A549 (cell line): ENCODE results near the gene EIF2B2. TPM values are rescaled to one million over a fixed set of nuclear protein-coding genes. Genes with fewer than 3 reads are reported as not detected.

Experiments used
- ATAC-seq, 2 experiments: fragments of 200-7000 bp in 1 of 2; fragments of >200 bp in 1 of 2; cut with Nextera tagmentation in 1 of 2; cut with Tn5 transposase in 1 of 2; 3 replicates each; pipeline versions ENCODE4 v1.8.0 to v1.9.1; 2018 to 2020; ENCODE audit warnings: mild to moderate bottlenecking in 1 of 2, moderate library complexity in 1 of 2
- CTCF ChIA-PET: fragments of 300-600 bp; sonication (Branson Sonifier 250); formaldehyde crosslinking; extraction: SDS; loops from one replicate; lab custom pipeline; 2021; ENCODE audit warnings: antibody characterized with exemption, inconsistent platforms; lab: Yijun Ruan, JAX
- POLR2A ChIA-PET: fragments of 350-600 bp; formaldehyde crosslinking; extraction: SDS; loops from one replicate; lab custom pipeline; 2021; ENCODE audit warnings: antibody characterized with exemption, inconsistent platforms; lab: Yijun Ruan, JAX
- DNase-seq, 2 experiments: peaks; one replicate each; pipeline versions ENCODE4 v3.0.0 to v3.0.0-alpha.2; 2011 to 2016; ENCODE audit warnings: low read depth in 1 of 2, low spot score in 1 of 2
- FAIRE-seq: peaks from 2 replicates; lab custom pipeline; 2011; peaks lifted over from hg19 to GRCh38; lab: Jason Lieb, UNC
- H3K27ac ChIP-seq, 2 experiments: fragments of >200 bp; sonication (Bioruptor Twin); formaldehyde crosslinking; 3 replicates each; pipeline ENCODE4 v1.5.1; 2016 to 2017
- H3K4me1 ChIP-seq: fragments of >200 bp; sonication (Bioruptor Twin); formaldehyde crosslinking; 3 replicates; pipeline ENCODE4 v1.6.1; 2016
- H3K4me2 ChIP-seq: fragments of >200 bp; sonication (Bioruptor Twin); formaldehyde crosslinking; 3 replicates; pipeline ENCODE4 v1.6.1; 2016
- H3K4me3 ChIP-seq: fragments of >200 bp; sonication (Bioruptor Twin); formaldehyde crosslinking; 3 replicates; pipeline ENCODE4 v1.5.1; 2016
- H3K9me3 ChIP-seq: fragments of >200 bp; sonication (Bioruptor Twin); formaldehyde crosslinking; 3 replicates; pipeline ENCODE4 v1.6.1; 2016
- BHLHE40 ChIP-seq: IDR thresholded peaks from 2 replicates; pipeline ENCODE4 v1.6.1; 2012; ENCODE audit warnings: low read depth, low read length, inconsistent platforms
- CBX2 ChIP-seq: fragments of 200-600 bp; sonication (generic); IDR thresholded peaks from 2 replicates; pipeline ENCODE4 v1.6.1; 2016; ENCODE audit warnings: low read depth, mild to moderate bottlenecking, borderline replicate concordance
- CEBPB ChIP-seq, 2 experiments: fragments of >200 bp in 1 of 2; sonication (Bioruptor Twin) in 1 of 2; formaldehyde crosslinking in 1 of 2; IDR thresholded peaks; 2 replicates each; pipeline ENCODE4 v1.6.1; 2012 to 2016
- CHD4 ChIP-seq: fragments of 200-600 bp; sonication (generic); IDR thresholded peaks from 2 replicates; pipeline ENCODE4 v1.6.1; 2016; ENCODE audit warnings: antibody characterized with exemption, mild to moderate bottlenecking, borderline replicate concordance
- ESRRA ChIP-seq: fragments of 150-350 bp; IDR thresholded peaks from 2 replicates; pipeline ENCODE4 v1.6.1; 2014; ENCODE audit warnings: mild to moderate bottlenecking, low read length, borderline replicate concordance
- FOSB ChIP-seq: fragments of 250-450 bp; sonication (Bioruptor Pico); IDR thresholded peaks from 2 replicates; pipeline ENCODE4 v1.5.0; 2020; ENCODE audit warnings: mild to moderate bottlenecking, moderate library complexity
- FOSL2 ChIP-seq, 2 experiments: fragments of 450-650 bp in 1 of 2; fragments of >200 bp in 1 of 2; sonication (Bioruptor Twin) in 1 of 2; formaldehyde crosslinking; IDR thresholded peaks; 2 replicates each; pipeline versions ENCODE4 v1.5.0 to v1.6.1; 2016 to 2020; ENCODE audit warnings: mild to moderate bottlenecking in 1 of 2, moderate library complexity in 1 of 2
- FOXS1 ChIP-seq: fragments of 250-450 bp; sonication (Bioruptor Pico); IDR thresholded peaks from 2 replicates; pipeline ENCODE4 v1.5.0; 2020; ENCODE audit warnings: mild to moderate bottlenecking, moderate library complexity
- HOXB13 ChIP-seq: fragments of 250-450 bp; sonication (Bioruptor Pico); IDR thresholded peaks from 2 replicates; pipeline ENCODE4 v1.5.0; 2020; ENCODE audit warnings: low read depth, mild to moderate bottlenecking, moderate library complexity
- HOXB5 ChIP-seq: fragments of 250-450 bp; sonication (Bioruptor Pico); IDR thresholded peaks from 2 replicates; pipeline ENCODE4 v1.5.0; 2020; ENCODE audit warnings: mild to moderate bottlenecking, moderate library complexity
- JUN ChIP-seq, 2 experiments: fragments of >200 bp; sonication (Bioruptor Twin); formaldehyde crosslinking; IDR thresholded peaks; 2 replicates in 1 of 2; 3 replicates in 1 of 2; pipeline ENCODE4 v1.6.1; 2016 to 2017
- JUNB ChIP-seq: fragments of >200 bp; sonication (Bioruptor Twin); formaldehyde crosslinking; IDR thresholded peaks from 2 replicates; pipeline ENCODE4 v1.6.1; 2016
- KDM1A ChIP-seq: fragments of 200-600 bp; sonication (generic); IDR thresholded peaks from 2 replicates; pipeline ENCODE4 v1.6.1; 2016; ENCODE audit warnings: low read depth, mild to moderate bottlenecking
- MAFK ChIP-seq: fragments of 450-650 bp; IDR thresholded peaks from 2 replicates; pipeline ENCODE4 v1.6.1; 2014; ENCODE audit not compliant: partially characterized antibody
- MYC ChIP-seq: IDR thresholded peaks from 2 replicates; pipeline ENCODE4 v1.6.1; 2012; ENCODE audit warnings: mild to moderate bottlenecking, inconsistent platforms, low read length, improper control_type of control experiment, borderline replicate concordance
- PHF8 ChIP-seq: fragments of 200-600 bp; sonication (generic); IDR thresholded peaks from 2 replicates; pipeline ENCODE4 v1.6.1; 2016; ENCODE audit warnings: low read depth, mild to moderate bottlenecking, antibody characterized with exemption, moderate library complexity, borderline replicate concordance
- POLR2A ChIP-seq: IDR thresholded peaks from 2 replicates; pipeline ENCODE4 v1.6.1; 2012; ENCODE audit warnings: mild to moderate bottlenecking, low read length
- RAD21 ChIP-seq, 2 experiments: fragments of >200 bp in 1 of 2; sonication (Bioruptor Twin) in 1 of 2; formaldehyde crosslinking in 1 of 2; IDR thresholded peaks in 1 of 2; conservative IDR thresholded peaks in 1 of 2; 2 replicates in 1 of 2; 3 replicates in 1 of 2; pipeline ENCODE4 v1.6.1; 2012 to 2018; ENCODE audit warnings: inconsistent platforms in 1 of 2
- RARB ChIP-seq: fragments of 250-450 bp; sonication (Bioruptor Pico); IDR thresholded peaks from 2 replicates; pipeline ENCODE4 v1.8.0; 2021; ENCODE audit warnings: mild to moderate bottlenecking, moderate library complexity
- SREBF2 ChIP-seq: fragments of 450-650 bp; IDR thresholded peaks from 2 replicates; pipeline ENCODE4 v1.6.1; 2014; ENCODE audit warnings: mild to moderate bottlenecking, moderate library complexity
- TFCP2L1 ChIP-seq: fragments of 250-450 bp; sonication (Bioruptor Pico); IDR thresholded peaks from 2 replicates; pipeline ENCODE4 v1.5.0; 2021; ENCODE audit warnings: mild to moderate bottlenecking
- ZFP36 ChIP-seq: fragments of 450-650 bp; IDR thresholded peaks from 2 replicates; pipeline ENCODE4 v1.6.1; 2014; ENCODE audit warnings: borderline replicate concordance; ENCODE audit not compliant: partially characterized antibody
- ZSCAN20 ChIP-seq: fragments of 250-450 bp; sonication (Bioruptor Pico); IDR thresholded peaks from 2 replicates; pipeline ENCODE4 v1.8.0; 2022; ENCODE audit warnings: mild to moderate bottlenecking, moderate library complexity
- WGBS: methylation state at CpG from one replicate; pipeline ENCODE4 v1.1.6; 2017; ENCODE audit errors: missing lambda C conversion rate; 5-methylcytosine and 5-hydroxymethylcytosine counted together
- polyA plus RNA-seq, 4 experiments: library from polyadenylated mRNA; depleted of rRNA in 3 of 4; stranded (reverse); fragments of >200 nt; fragmentation: RNase III in 1 of 4; extraction: RNeasy Plus Mini Kit Qiagen cat#74134 plus additional on column Dnase treatment in 1 of 4; gene quantifications; 2 replicates in 3 of 4; 3 replicates in 1 of 4; pipeline ENCODE4 v1.2.3, GENCODE V29; 2011 to 2017
- TF ChIP-seq, protein P1 (sequence below): IDR thresholded peaks from 2 replicates; pipeline ENCODE4 v1.6.1; 2012; ENCODE audit warnings: low read depth, borderline replicate concordance
- TF ChIP-seq, protein P2 (sequence below): IDR thresholded peaks from 2 replicates; pipeline ENCODE4 v1.6.1; 2012
- TF ChIP-seq, protein P3 (sequence below): fragments of 250-450 bp; sonication (Bioruptor Pico); IDR thresholded peaks from 2 replicates; pipeline ENCODE4 v1.5.0; 2020; ENCODE audit warnings: low read depth, mild to moderate bottlenecking, moderate library complexity
- TF ChIP-seq, protein P4 (sequence below): fragments of >200 bp; sonication (Bioruptor Twin); formaldehyde crosslinking; IDR thresholded peaks from 3 replicates; pipeline ENCODE4 v1.6.1; 2016
- TF ChIP-seq, protein P5 (sequence below): fragments of 450-650 bp; IDR thresholded peaks from 2 replicates; pipeline ENCODE4 v1.6.1; 2014; ENCODE audit warnings: antibody characterized with exemption
- TF ChIP-seq, protein P6 (sequence below): fragments of >200 bp; sonication (Bioruptor Twin); formaldehyde crosslinking; IDR thresholded peaks from 2 replicates; pipeline ENCODE4 v1.6.1; 2016

EIF2B2 gene
- polyA plus RNA-seq, 2 of the 4 experiments (the other 2 are of a cell fraction) = 88.4 to 116 TPM

DNA sequence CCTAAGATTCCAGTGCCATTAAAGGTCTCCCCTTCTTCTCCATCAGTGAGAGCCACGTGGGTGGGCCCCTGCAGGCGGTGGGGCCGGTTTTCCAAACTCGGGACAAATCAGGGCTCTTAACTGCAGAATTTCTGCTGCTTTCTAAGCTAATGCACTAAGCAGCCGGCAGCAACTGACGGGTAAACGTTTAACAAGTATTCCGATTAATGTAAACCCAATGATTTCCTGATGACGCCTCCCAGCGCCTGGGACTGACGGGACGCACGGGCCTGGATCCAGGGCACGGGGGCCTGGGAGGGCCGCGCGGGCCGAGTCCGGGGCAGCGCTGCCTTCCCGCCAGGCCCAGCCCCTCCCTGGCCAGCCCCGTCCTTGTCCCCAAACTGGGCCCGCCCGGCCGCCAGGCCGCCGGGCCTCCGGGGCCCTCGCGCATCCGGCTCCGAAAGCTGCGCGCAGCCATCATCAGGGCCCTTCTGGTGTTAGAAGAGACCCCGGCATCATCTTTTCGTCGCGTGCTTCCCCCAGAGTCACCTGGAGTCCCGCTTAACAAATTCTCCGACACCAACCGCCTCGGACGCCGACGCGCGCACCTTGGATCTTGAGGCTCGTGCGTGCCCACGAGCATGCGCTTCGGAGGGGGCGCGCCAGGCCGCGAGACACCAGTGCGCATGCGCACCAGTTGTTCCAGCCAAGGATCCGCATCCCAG lies 48.3 kb downstream of the EIF2B2 start, which contains the start of gene MLH3:
Gene MLH3 (minus strand): TSS at position 616 of the 704 bp plus-strand sequence. CDS start 1,812 bp downstream, outside the sequence.
- 1% methylated on average over 44 of the region's 59 CpGs for WGBS
- Histone ChIP-seq H3K4me3 (peak within 1 kb of the TSS; percentile 53), H3K4me2 (peak within 1 kb of the TSS; percentile 84), H3K4me1 (peaks cover 9% of the 10 kb centered on the region; the same call in 1 of the 3 replicates)
- TF ChIP-seq PHF8 (peak; percentile 96), KDM1A (no peak), MYC (peak; percentile 85), JUN (IDR thresholded peaks at IDR 0.05) (peak; percentile 43 to 73; a peak in 3 of 5 replicates), ZSCAN20 (no peak), HOXB5 (CRISPR knock-in tag) (peak; percentile 79; the same call in 1 of the 2 replicates), HOXB13 (CRISPR knock-in tag) (peak; percentile 75; the same call in 1 of the 2 replicates), TFCP2L1 (no peak), RARB (CRISPR knock-in tag) (peak; percentile 40; the same call in 1 of the 2 replicates), POLR2A (peak; percentile 72)
- TF ChIP-seq, protein P1, sequence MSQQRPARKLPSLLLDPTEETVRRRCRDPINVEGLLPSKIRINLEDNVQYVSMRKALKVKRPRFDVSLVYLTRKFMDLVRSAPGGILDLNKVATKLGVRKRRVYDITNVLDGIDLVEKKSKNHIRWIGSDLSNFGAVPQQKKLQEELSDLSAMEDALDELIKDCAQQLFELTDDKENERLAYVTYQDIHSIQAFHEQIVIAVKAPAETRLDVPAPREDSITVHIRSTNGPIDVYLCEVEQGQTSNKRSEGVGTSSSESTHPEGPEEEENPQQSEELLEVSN = peak; percentile 96
- TF ChIP-seq, protein P2, sequence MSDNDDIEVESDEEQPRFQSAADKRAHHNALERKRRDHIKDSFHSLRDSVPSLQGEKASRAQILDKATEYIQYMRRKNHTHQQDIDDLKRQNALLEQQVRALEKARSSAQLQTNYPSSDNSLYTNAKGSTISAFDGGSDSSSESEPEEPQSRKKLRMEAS = peak; percentile 97
- TF ChIP-seq, protein P3, sequence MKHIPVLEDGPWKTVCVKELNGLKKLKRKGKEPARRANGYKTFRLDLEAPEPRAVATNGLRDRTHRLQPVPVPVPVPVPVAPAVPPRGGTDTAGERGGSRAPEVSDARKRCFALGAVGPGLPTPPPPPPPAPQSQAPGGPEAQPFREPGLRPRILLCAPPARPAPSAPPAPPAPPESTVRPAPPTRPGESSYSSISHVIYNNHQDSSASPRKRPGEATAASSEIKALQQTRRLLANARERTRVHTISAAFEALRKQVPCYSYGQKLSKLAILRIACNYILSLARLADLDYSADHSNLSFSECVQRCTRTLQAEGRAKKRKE (CRISPR knock-in tag) = 0 out of 2 replicates have a peak, but pooled peaks have one; percentile 21
- TF ChIP-seq, protein P4, sequence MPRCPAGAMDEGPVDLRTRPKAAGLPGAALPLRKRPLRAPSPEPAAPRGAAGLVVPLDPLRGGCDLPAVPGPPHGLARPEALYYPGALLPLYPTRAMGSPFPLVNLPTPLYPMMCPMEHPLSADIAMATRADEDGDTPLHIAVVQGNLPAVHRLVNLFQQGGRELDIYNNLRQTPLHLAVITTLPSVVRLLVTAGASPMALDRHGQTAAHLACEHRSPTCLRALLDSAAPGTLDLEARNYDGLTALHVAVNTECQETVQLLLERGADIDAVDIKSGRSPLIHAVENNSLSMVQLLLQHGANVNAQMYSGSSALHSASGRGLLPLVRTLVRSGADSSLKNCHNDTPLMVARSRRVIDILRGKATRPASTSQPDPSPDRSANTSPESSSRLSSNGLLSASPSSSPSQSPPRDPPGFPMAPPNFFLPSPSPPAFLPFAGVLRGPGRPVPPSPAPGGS = 0 out of 3 replicates have a peak, but pooled peaks have one; percentile 71
- TF ChIP-seq, protein P5, sequence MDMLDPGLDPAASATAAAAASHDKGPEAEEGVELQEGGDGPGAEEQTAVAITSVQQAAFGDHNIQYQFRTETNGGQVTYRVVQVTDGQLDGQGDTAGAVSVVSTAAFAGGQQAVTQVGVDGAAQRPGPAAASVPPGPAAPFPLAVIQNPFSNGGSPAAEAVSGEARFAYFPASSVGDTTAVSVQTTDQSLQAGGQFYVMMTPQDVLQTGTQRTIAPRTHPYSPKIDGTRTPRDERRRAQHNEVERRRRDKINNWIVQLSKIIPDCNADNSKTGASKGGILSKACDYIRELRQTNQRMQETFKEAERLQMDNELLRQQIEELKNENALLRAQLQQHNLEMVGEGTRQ = 0 out of 2 replicates have a peak, but pooled peaks have one; percentile 8
- TF ChIP-seq, all 56 proteins: peak for 12
- H3K27ac ChIP-seq = peak within 1 kb of the TSS; percentile 83 to 93
- ChIA-PET CTCF (interaction anchor here (0.7 to 1.8 kb wide), 3 partner anchors 37 to 233 kb away, joined by 3 to 10 read pairs (median 3); no protein-coding TSS in a partner anchor), POLR2A (interaction anchor here (0.9 to 1.0 kb wide), 2 partner anchors 13 to 18 kb away, joined by 3 read pairs; partner anchors contain the start of genes ACYP1 and ZC2HC1C)
- H3K9me3 ChIP-seq = no peaks in the 10 kb centered on the region
- ATAC-seq = peak; percentile 93 to 94
- peak; percentile 93 for DNase-seq
- no peak for FAIRE-seq

DNA sequence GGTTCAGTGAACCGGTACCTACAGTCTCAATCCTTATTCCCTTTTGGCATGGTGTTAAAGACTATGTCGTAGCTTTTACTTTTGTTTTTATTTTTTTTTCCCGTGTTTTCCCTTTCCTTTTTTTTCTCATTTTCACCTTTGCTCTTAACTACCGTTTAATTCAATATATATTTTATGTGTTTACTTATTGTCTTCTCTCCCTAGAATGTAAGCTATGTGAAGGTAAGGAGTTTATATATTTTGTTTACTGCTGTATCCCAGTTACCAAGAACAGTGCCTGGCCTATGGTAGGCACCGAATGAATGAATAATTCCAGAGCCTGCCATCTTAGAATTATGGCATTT lies 48.8 kb downstream of the EIF2B2 start:
- FAIRE-seq = no peak
- 20% methylated on average over 5 of the region's 5 CpGs for WGBS
- POLR2A ChIA-PET = interaction anchor here (0.6 to 0.9 kb wide), 3 partner anchors 16 to 38 kb away, joined by 3 read pairs; partner anchors contain the start of gene ZC2HC1C
- TF ChIP-seq HOXB5 (CRISPR knock-in tag) (no peak), ESRRA (no peak), JUN (IDR thresholded peaks at IDR 0.05) (no peak), FOSL2 (IDR thresholded peaks at IDR 0.05) (no peak), FOSL2 (CRISPR knock-in tag; IDR thresholded peaks at IDR 0.05) (no peak), BHLHE40 (no peak), ZFP36 (no peak), CBX2 (no peak), MYC (no peak), FOXS1 (CRISPR knock-in tag) (no peak), CHD4 (no peak), RAD21 (conservative IDR thresholded peaks at IDR 0.05 in 1 of 2, IDR thresholded peaks at IDR 0.05 in 1 of 2) (no peak), HOXB13 (CRISPR knock-in tag) (no peak), SREBF2 (no peak), CEBPB (IDR thresholded peaks at IDR 0.05) (no peak), JUNB (no peak), MAFK (no peak), KDM1A (no peak), FOSB (CRISPR knock-in tag) (no peak)
- TF ChIP-seq, protein P6, sequence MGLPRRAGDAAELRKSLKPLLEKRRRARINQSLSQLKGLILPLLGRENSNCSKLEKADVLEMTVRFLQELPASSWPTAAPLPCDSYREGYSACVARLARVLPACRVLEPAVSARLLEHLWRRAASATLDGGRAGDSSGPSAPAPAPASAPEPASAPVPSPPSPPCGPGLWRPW = no peak
- TF ChIP-seq, protein P1 = no peak
- TF ChIP-seq, all 56 proteins: peak for 0
- peak overlapping the region in 1 of 2 experiments; percentile 93; a peak in 4 of 6 replicates for H3K27ac ChIP-seq
- DNase-seq = no peak
- H3K4me2 ChIP-seq = peak overlapping the region; percentile 84
- CTCF ChIA-PET = interaction anchor here (0.6 to 1.8 kb wide), 3 partner anchors 37 to 860 kb away, joined by 3 to 10 read pairs (median 3); no protein-coding TSS in a partner anchor
- no peaks in the 10 kb centered on the region for H3K9me3 ChIP-seq
- peak in 1 of 2 experiments; percentile 37; a peak in 3 of 6 replicates for ATAC-seq
- H3K4me3 ChIP-seq = no peak overlapping the region; the same call in 2 of the 3 replicates
- peaks cover 9% of the 10 kb centered on the region; the same call in 1 of the 3 replicates for H3K4me1 ChIP-seq
